NT2/D1 (cell line): ENCODE measurements around the gene SCN8A.
"Not testable (repeated sequence)": the region's sequence is repeated elsewhere in the genome, so short reads cannot be mapped to it uniquely, and the experiment has no call there.

Source experiments
- DNase-seq: peaks from one replicate; pipeline ENCODE4 v3.0.0-alpha.2; 2011; ENCODE audit warnings: low read depth, low spot score
- H3K27me3 ChIP-seq: 2 replicates; pipeline ENCODE4 v1.6.0; 2011; ENCODE audit warnings: mild to moderate bottlenecking; ENCODE audit not compliant: insufficient read length, insufficient read depth
- H3K36me3 ChIP-seq: 2 replicates; pipeline ENCODE4 v1.6.1; 2011; ENCODE audit warnings: mild to moderate bottlenecking, low read length, mixed read lengths; ENCODE audit not compliant: insufficient read depth, insufficient read length
- H3K4me1 ChIP-seq: 2 replicates; pipeline ENCODE4 v1.5.1; 2011; ENCODE audit not compliant: insufficient read depth, insufficient read length
- H3K4me3 ChIP-seq: 2 replicates; pipeline ENCODE4 v1.5.1; 2011; ENCODE audit warnings: low read depth; ENCODE audit not compliant: insufficient read length
- H3K9ac ChIP-seq: 2 replicates; pipeline ENCODE4 v1.6.0; 2011; ENCODE audit warnings: low read depth; ENCODE audit not compliant: insufficient read length
- H3K9me3 ChIP-seq: 2 replicates; pipeline ENCODE4 v1.5.1; 2011; ENCODE audit warnings: mild to moderate bottlenecking, low read length; ENCODE audit not compliant: insufficient read depth
- SUZ12 ChIP-seq: IDR thresholded peaks from 2 replicates; pipeline ENCODE4 v1.6.1; 2011; ENCODE audit not compliant: insufficient read length, insufficient read depth; ENCODE audit errors: extremely low read depth
- YY1 ChIP-seq: IDR thresholded peaks from 2 replicates; pipeline ENCODE4 v1.6.1; 2011; ENCODE audit not compliant: insufficient read length, insufficient read depth
- ZNF274 ChIP-seq: IDR thresholded peaks from 2 replicates; pipeline ENCODE4 v1.6.1; 2011; ENCODE audit warnings: mild to moderate bottlenecking, low read depth, low read length

Gene SCN8A

GRCh38 chr12:51829011-51829481 is 238.0 kb downstream of the SCN8A start:
- H3K9ac ChIP-seq: no peak overlapping the region
- no peak overlapping the region for H3K4me3 ChIP-seq
- peak; percentile 91 for DNase-seq
- H3K4me1 ChIP-seq: peaks cover 30% of the 10 kb centered on the region
- H3K9me3 ChIP-seq: no peaks in the 10 kb centered on the region
- H3K36me3 ChIP-seq: peaks cover 4% of the 10 kb centered on the region
- H3K27me3 ChIP-seq: no peaks in the 10 kb centered on the region
- no peak for TF ChIP-seq SUZ12
- TF ChIP-seq ZNF274: no peak
- TF ChIP-seq YY1: no peak

- no peak for DNase-seq
- H3K4me1 ChIP-seq: peaks cover 32% of the 10 kb centered on the region
- no peaks in the 10 kb centered on the region for H3K27me3 ChIP-seq
- peak overlapping the region; percentile 47 for H3K9ac ChIP-seq
- TF ChIP-seq YY1: no peak
- TF ChIP-seq ZNF274: no peak
- no peak for TF ChIP-seq SUZ12
- no peak overlapping the region for H3K4me3 ChIP-seq
- H3K9me3 ChIP-seq: no peaks in the 10 kb centered on the region
- no peaks in the 10 kb centered on the region for H3K36me3 ChIP-seq
These were observed 238.6 kb downstream of the SCN8A start for GRCh38 chr12:51829641-51830040.

GRCh38 chr12:51831817-51832216 is 240.8 kb downstream of the SCN8A start:
- H3K4me3 ChIP-seq: not testable (repeated sequence)

GRCh38 chr12:51832354-51833107 is 241.5 kb downstream of the SCN8A start:
- no peaks in the 10 kb centered on the region for H3K36me3 ChIP-seq
- TF ChIP-seq SUZ12: no peak
- no peak for TF ChIP-seq ZNF274
- no peak for TF ChIP-seq YY1
- H3K27me3 ChIP-seq: no peaks in the 10 kb centered on the region
- no peak overlapping the region for H3K4me3 ChIP-seq
- H3K9me3 ChIP-seq: no peaks in the 10 kb centered on the region
- no peak overlapping the region for H3K9ac ChIP-seq
- peaks cover 40% of the 10 kb centered on the region for H3K4me1 ChIP-seq
- DNase-seq: no peak

More at GRCh38 chr12:51831817-51832216, 240.8 kb downstream of the SCN8A start:
- not testable (repeated sequence) for DNase-seq, H3K9ac ChIP-seq, H3K27me3 ChIP-seq, H3K36me3 ChIP-seq, H3K9me3 ChIP-seq
- H3K4me1 ChIP-seq: peaks cover 41% of the 10 kb centered on the region

- no peaks in the 10 kb centered on the region for H3K27me3 ChIP-seq
- H3K9me3 ChIP-seq: no peaks in the 10 kb centered on the region
- DNase-seq: no peak
- H3K4me1 ChIP-seq: peaks cover 38% of the 10 kb centered on the region
- H3K4me3 ChIP-seq: no peak overlapping the region
- H3K9ac ChIP-seq: no peak overlapping the region
- no peaks in the 10 kb centered on the region for H3K36me3 ChIP-seq
- TF ChIP-seq YY1: no peak
These were observed 242.6 kb downstream of the SCN8A start for GRCh38 chr12:51833448-51834227.

- no peaks in the 10 kb centered on the region for H3K9me3 ChIP-seq
- H3K9ac ChIP-seq: no peak overlapping the region
- H3K27me3 ChIP-seq: no peaks in the 10 kb centered on the region
- no peak overlapping the region for H3K4me3 ChIP-seq
- no peak for DNase-seq
- TF ChIP-seq ZNF274 (no peak), YY1 (no peak), SUZ12 (no peak)
- H3K36me3 ChIP-seq: no peaks in the 10 kb centered on the region
- peaks cover 40% of the 10 kb centered on the region for H3K4me1 ChIP-seq
These were observed 243.4 kb downstream of the SCN8A start for GRCh38 chr12:51834411-51834810.

GRCh38 chr12:51836041-51836826 is 245.2 kb downstream of the SCN8A start:
- Histone ChIP-seq H3K9me3 (no peaks in the 10 kb centered on the region), H3K4me3 (no peak overlapping the region), H3K36me3 (peaks cover 7% of the 10 kb centered on the region), H3K4me1 (peaks cover 38% of the 10 kb centered on the region), H3K27me3 (no peaks in the 10 kb centered on the region), H3K9ac (peak overlapping the region; percentile 73)
- TF ChIP-seq SUZ12: no peak
- no peak for TF ChIP-seq YY1
- no peak for TF ChIP-seq ZNF274
- DNase-seq: no peak
